Panc1 (cell line): ENCODE results near the gene FAM222B. TPM values are rescaled to one million over a fixed set of nuclear protein-coding genes. Genes with fewer than 3 reads are reported as not detected.

Source experiments
- ATAC-seq: fragments of 200-7000 bp; cut with Tn5 transposase; 2 replicates; pipeline ENCODE4 v1.9.1; 2020; ENCODE audit warnings: mild to moderate bottlenecking, moderate library complexity
- BruUV-seq: library from RNA; stranded (reverse); fragments of 400-500 nt; replicated peaks from 2 replicates; lab custom pipeline; 2021; lab: Mats Ljungman, UMichigan
- CTCF ChIA-PET: fragments of 300-600 bp; sonication (Branson Sonifier 250); formaldehyde crosslinking; loops from one replicate; lab custom pipeline; 2022; ENCODE audit warnings: antibody characterized with exemption; lab: Charles Lee
- POLR2A ChIA-PET: fragments of 300-600 bp; sonication (Branson Sonifier 250); formaldehyde crosslinking; loops from one replicate; lab custom pipeline; 2022; ENCODE audit warnings: antibody characterized with exemption; lab: Charles Lee
- DNase-seq: peaks from one replicate; pipeline ENCODE4 v3.0.0-alpha.2; 2010; ENCODE audit warnings: low read depth, low spot score
- H3K27ac ChIP-seq: 2 replicates; pipeline ENCODE4 v1.5.1; 2011; ENCODE audit warnings: mild to moderate bottlenecking, low read length, inconsistent platforms
- H3K27me3 ChIP-seq: fragments of 200-500 bp; sonication (Bioruptor generic); 2 replicates; pipeline ENCODE4 v1.6.0; 2014; ENCODE audit warnings: low read length, inconsistent platforms; ENCODE audit not compliant: control insufficient read depth, insufficient read depth
- H3K36me3 ChIP-seq: fragments of 200-500 bp; sonication (Bioruptor generic); 2 replicates; pipeline ENCODE4 v1.5.1; 2014; ENCODE audit warnings: inconsistent platforms, mild to moderate bottlenecking, low read length, moderate library complexity; ENCODE audit not compliant: control insufficient read depth, insufficient read depth
- H3K4me1 ChIP-seq: 2 replicates; pipeline ENCODE4 v1.5.1; 2011; ENCODE audit warnings: inconsistent platforms, mild to moderate bottlenecking, low read length, moderate library complexity; ENCODE audit not compliant: control insufficient read depth, insufficient read depth
- H3K4me3 ChIP-seq, 2 experiments: 2 replicates each; pipeline ENCODE4 v1.5.1; 2011 to 2012; ENCODE audit warnings: low read depth in 2 of 2, low read length in 2 of 2, mild to moderate bottlenecking in 2 of 2, inconsistent platforms in 1 of 2, moderate library complexity in 1 of 2
- H3K9me3 ChIP-seq: fragments of 200-500 bp; sonication (Bioruptor generic); 2 replicates; pipeline ENCODE4 v1.5.1; 2014; ENCODE audit warnings: low read depth, mild to moderate bottlenecking, inconsistent platforms, low read length, moderate library complexity; ENCODE audit not compliant: control insufficient read depth, insufficient read depth
- CTCF ChIP-seq: fragments of 450-650 bp; IDR thresholded peaks from 2 replicates; pipeline ENCODE4 v1.5.1; 2017; ENCODE audit warnings: mild to moderate bottlenecking
- POLR2AphosphoS5 ChIP-seq: IDR thresholded peaks from 2 replicates; pipeline ENCODE4 v1.6.1; 2012; ENCODE audit warnings: mild to moderate bottlenecking, low read depth, low read length, moderate library complexity
- REST ChIP-seq, 2 experiments: IDR thresholded peaks; 2 replicates each; pipeline ENCODE4 v1.6.1; 2011 to 2012; ENCODE audit warnings: low read depth in 2 of 2, control low read depth in 1 of 2, low read length in 1 of 2, mild to moderate bottlenecking in 1 of 2, moderate library complexity in 1 of 2; ENCODE audit not compliant: insufficient read depth in 1 of 2
- SIN3A ChIP-seq: IDR thresholded peaks from 2 replicates; pipeline ENCODE4 v1.6.1; 2012; ENCODE audit warnings: low read depth, mild to moderate bottlenecking, low read length, moderate library complexity, borderline replicate concordance; ENCODE audit not compliant: insufficient read depth
- TCF7L2 ChIP-seq: IDR thresholded peaks from 2 replicates; pipeline ENCODE4 v1.6.1; 2011; ENCODE audit warnings: mild to moderate bottlenecking, low read depth, low read length, inconsistent platforms
- in situ Hi-C: cut with HindIII; loops from 2 replicates; pipeline ENCODE4 v1.10.0; 2016; ENCODE audit warnings: low sequenced_read_pairs, low pct_unique_long_range_greater_than_20kb
- intact Hi-C: fragments of 100-400 bp; cut with micrococcal nuclease; formaldehyde crosslinking; loops from one replicate; pipeline ENCODE4 v1.10.0; 2022; ENCODE audit not compliant: unreplicated experiment
- total RNA-seq: library from RNA; stranded (reverse); gene quantifications from one replicate; pipeline ENCODE4 v1.2.1, GENCODE V29; 2021; ENCODE audit not compliant: unreplicated experiment

The FAM222B gene
- total RNA-seq, 1 experiment from 2014 or later: 38.5 TPM

GRCh38 chr17:28756049-28756804, 86.4 kb downstream of the FAM222B start:
- no peak overlapping the region for H3K4me3 ChIP-seq
- H3K36me3 ChIP-seq: no peaks in the 10 kb centered on the region; the same call in 1 of the 2 replicates
- TF ChIP-seq TCF7L2 (no peak), SIN3A (no peak), POLR2AphosphoS5 (no peak), REST (IDR thresholded peaks at IDR 0.05; ENCODE audit: insufficient read depth in 1 of 2, low read depth in 2 of 2, low read length in 1 of 2) (no peak), CTCF (no peak)
- H3K27ac ChIP-seq: no peak overlapping the region
- no peaks in the 10 kb centered on the region for H3K27me3 ChIP-seq
- no TSS peak for BruUV-seq
- intact Hi-C loops (no loop called here), in situ Hi-C loops (no loop called here)
- H3K9me3 ChIP-seq: no peaks in the 10 kb centered on the region
- ChIA-PET CTCF (interaction anchor here (0.6 kb wide), 1 partner anchor 29 kb away, joined by 7 read pairs; no protein-coding TSS in a partner anchor), POLR2A (no interaction called here)
- ATAC-seq: no peak
- no peak for DNase-seq
- peaks cover 8% of the 10 kb centered on the region for H3K4me1 ChIP-seq

- no TSS peak for BruUV-seq
- CTCF ChIA-PET: no interaction called here
Observed at GRCh38 chr17:28755486-28755885, 87.1 kb downstream of the FAM222B start.

More at GRCh38 chr17:28755486-28755885, 87.1 kb downstream of the FAM222B start:
- no peak for ATAC-seq
- DNase-seq: no peak
- TF ChIP-seq CTCF (no peak), TCF7L2 (no peak), POLR2AphosphoS5 (no peak), SIN3A (no peak), REST (IDR thresholded peaks at IDR 0.05; ENCODE audit: insufficient read depth in 1 of 2, low read depth in 2 of 2, low read length in 1 of 2) (no peak)
- H3K36me3 ChIP-seq: no peaks in the 10 kb centered on the region; the same call in 1 of the 2 replicates
- no peak overlapping the region for H3K4me3 ChIP-seq
- H3K27ac ChIP-seq: no peak overlapping the region
- intact Hi-C loops: no loop called here
- H3K4me1 ChIP-seq: peaks cover 3% of the 10 kb centered on the region
- no peaks in the 10 kb centered on the region for H3K9me3 ChIP-seq
- in situ Hi-C loops: no loop called here
- POLR2A ChIA-PET: no interaction called here
- H3K27me3 ChIP-seq: no peaks in the 10 kb centered on the region
